GM21367 (cell line): ENCODE measurements around the gene GHRH.

Source experiments
- ATAC-seq: cut with Tn5 transposase; IDR thresholded peaks from one replicate; pipeline ENCODE4 v1.9.1; 2021; ENCODE audit not compliant: unreplicated experiment

GHRH gene

DNA sequence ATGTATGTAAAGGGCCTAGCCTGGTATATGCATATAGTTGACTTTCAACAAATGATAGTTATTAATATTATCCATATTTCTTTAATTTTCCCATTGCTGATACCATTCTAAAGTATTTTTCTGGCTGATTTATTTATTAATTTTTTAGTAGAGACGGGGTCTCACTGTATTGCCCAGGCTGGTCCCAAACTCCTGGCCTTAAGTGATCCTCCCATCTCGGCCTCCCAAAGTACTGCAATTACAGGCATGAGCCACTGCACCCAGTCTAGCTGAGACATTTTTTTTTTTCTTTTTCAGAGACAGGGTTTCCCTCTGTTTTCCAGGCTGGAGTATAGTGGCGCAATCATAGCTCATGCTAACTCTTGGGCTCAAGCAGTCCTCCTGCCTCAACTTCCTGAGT is 52.4 kb downstream of the GHRH start:
- no peak for ATAC-seq

DNA sequence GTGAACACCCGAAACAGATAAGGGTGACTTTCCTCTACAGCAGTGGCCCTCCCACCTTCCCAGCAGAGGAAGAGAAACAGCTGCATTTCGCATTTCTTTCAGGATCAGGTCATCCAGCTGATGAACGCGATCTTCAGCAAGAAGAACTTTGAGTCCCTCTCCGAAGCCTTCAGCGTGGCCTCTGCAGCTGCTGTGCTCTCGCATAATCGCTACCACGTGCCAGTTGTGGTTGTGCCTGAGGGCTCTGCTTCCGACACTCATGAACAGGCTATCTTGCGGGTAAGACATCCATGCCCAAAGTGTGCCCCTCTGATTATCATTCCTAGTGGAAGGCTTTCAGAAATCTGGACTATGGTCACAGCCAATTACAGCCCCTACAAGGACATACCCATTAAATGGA is 54.4 kb downstream of the GHRH start:
- no peak for ATAC-seq

GRCh38 chr20:37205794-37206193 is 55.8 kb downstream of the GHRH start:
- ATAC-seq: no peak

GRCh38 chr20:37205130-37205529 is 56.5 kb downstream of the GHRH start:
- no peak for ATAC-seq

- no peak for ATAC-seq
Measured at GRCh38 chr20:37204056-37204455, 57.6 kb downstream of the GHRH start.

DNA sequence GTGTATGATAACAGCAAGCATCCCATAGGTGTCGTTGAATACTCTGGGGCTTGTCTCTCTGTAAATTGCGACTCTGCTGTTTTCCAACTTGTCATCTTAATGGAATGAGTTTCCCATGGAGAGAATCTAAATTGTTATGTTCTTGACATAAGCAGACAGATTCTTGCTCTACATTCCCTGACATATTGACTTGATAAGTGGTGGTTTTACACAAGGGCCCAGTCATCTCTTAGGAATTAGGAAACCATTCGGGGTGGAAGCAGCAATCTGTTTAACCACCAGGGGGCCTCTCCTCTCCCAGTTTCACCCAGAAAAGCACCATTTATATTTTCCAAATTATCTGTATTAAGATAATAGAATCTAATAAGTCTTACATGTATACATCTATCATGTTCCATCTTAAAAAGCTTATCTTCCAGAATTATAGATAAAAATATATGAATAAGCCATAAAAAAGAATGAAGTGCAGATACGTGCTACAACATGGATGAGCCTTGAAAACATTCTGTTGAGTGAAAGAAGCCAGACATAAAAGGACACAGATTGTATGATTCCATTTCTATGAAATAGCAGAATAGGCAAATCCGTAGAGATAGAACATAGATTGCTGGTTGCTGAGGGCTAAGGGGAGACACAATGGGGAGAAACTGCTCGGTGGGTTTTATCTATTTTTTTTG is 59.2 kb downstream of the GHRH start:
- ATAC-seq: no peak

DNA sequence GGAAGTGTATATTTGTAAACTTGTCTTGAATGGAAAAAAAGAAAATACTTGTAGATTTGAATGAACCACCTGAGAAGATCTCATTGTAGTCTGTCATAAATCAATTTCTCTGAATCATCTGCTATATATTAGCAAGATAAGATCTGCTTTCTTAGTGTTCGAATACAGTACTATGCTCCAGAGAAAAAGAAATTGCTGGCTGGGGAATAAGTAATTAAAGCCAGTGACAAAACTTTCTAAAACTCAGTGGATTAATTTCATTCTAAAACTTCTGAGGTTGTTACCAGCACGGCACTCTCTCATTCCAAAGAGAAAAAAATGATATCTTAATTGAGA is 59.8 kb downstream of the GHRH start:
- ATAC-seq: no peak
